Measurements from ENCODE around the gene OR52E1. TPM values are rescaled to one million over a fixed set of nuclear protein-coding genes. Genes with fewer than 3 reads are reported as not detected.

Gene OR52E1
- total RNA-seq, 2 donors from 2014 or later = not detected

- ATAC-seq (no peak), DNase-seq (no peak)
- intact Hi-C loops (cut with DNase I, micrococcal nuclease) = no loop called here
Observed at GRCh38 chr11:5102246-5102645, 32.9 kb downstream of the OR52E1 start.

GRCh38 chr11:5103066-5103465 is 33.7 kb downstream of the OR52E1 start:
- no peak for ATAC-seq
- no peak for DNase-seq
- intact Hi-C loops (cut with DNase I, micrococcal nuclease) = no loop called here

GRCh38 chr11:5107285-5107684 is 37.9 kb downstream of the OR52E1 start:
- DNase-seq (no peak), ATAC-seq (no peak)
- intact Hi-C loops (cut with DNase I, micrococcal nuclease) = no loop called here

- ATAC-seq (no peak), DNase-seq (no peak)
- intact Hi-C loops (cut with DNase I, micrococcal nuclease) = no loop called here
Observed at GRCh38 chr11:5115339-5115738, 46.0 kb downstream of the OR52E1 start.

GRCh38 chr11:5117588-5117987 is 48.2 kb downstream of the OR52E1 start:
- intact Hi-C loops (cut with DNase I, micrococcal nuclease) = no loop called here

GRCh38 chr11:5118893-5119292 is 49.5 kb downstream of the OR52E1 start:
- intact Hi-C loops (cut with DNase I, micrococcal nuclease) = no loop called here
- DNase-seq (no peak), ATAC-seq (no peak)

More at GRCh38 chr11:5117588-5117987, 48.2 kb downstream of the OR52E1 start:
- ATAC-seq = no peak
- no peak for DNase-seq

Other genes starting within 250 kb of the OR52E1 start
- not detected for gene OR51F2, start 248.3 kb upstream of the OR52E1 start, total RNA-seq
- not detected for gene OR51S1, start 220.4 kb upstream of the OR52E1 start, total RNA-seq
- gene OR51T1, start 187.7 kb upstream of the OR52E1 start, total RNA-seq = not detected
- gene OR51A7, start 165.8 kb upstream of the OR52E1 start, total RNA-seq = not detected
- gene OR51G2, start 150.2 kb upstream of the OR52E1 start, total RNA-seq = not detected
- not detected for gene OR51G1, start 145.2 kb upstream of the OR52E1 start, total RNA-seq
- not detected for gene OR51A4, start 122.0 kb upstream of the OR52E1 start, total RNA-seq
- gene OR51A2, start 113.9 kb upstream of the OR52E1 start, total RNA-seq = not detected
- not detected for gene OR51L1, start 74.7 kb upstream of the OR52E1 start, total RNA-seq
- not detected for gene OR52J3, start 23.0 kb upstream of the OR52E1 start, total RNA-seq
- not detected for gene OR52E2, start 9.9 kb upstream of the OR52E1 start, total RNA-seq
- gene OR52A5, start 68.8 kb downstream of the OR52E1 start, total RNA-seq = not detected
- not detected for gene OR52A1, start 85.2 kb downstream of the OR52E1 start, total RNA-seq
- not detected for gene OR51V1, start 131.1 kb downstream of the OR52E1 start, total RNA-seq
- 10 to 100 TPM in 1 of 2 donors, 1 to 10 TPM in 1; 9.3 to 25.8 TPM for gene HBB, start 157.5 kb downstream of the OR52E1 start, total RNA-seq
- not detected for gene HBD, start 164.9 kb downstream of the OR52E1 start, total RNA-seq
- gene HBG1, start 180.3 kb downstream of the OR52E1 start, total RNA-seq = not detected
- gene HBG2, start 185.2 kb downstream of the OR52E1 start, total RNA-seq = not detected
- gene HBE1, start 200.4 kb downstream of the OR52E1 start, total RNA-seq = not detected
- not detected for gene OR51B4, start 232.4 kb downstream of the OR52E1 start, total RNA-seq